ENCODE results near the gene SMCO4.
"Not testable (repeated sequence)": the region's sequence is repeated elsewhere in the genome, so short reads cannot be mapped to it uniquely, and the experiment has no call there.

The SMCO4 gene, protein sequence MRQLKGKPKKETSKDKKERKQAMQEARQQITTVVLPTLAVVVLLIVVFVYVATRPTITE

DNA sequence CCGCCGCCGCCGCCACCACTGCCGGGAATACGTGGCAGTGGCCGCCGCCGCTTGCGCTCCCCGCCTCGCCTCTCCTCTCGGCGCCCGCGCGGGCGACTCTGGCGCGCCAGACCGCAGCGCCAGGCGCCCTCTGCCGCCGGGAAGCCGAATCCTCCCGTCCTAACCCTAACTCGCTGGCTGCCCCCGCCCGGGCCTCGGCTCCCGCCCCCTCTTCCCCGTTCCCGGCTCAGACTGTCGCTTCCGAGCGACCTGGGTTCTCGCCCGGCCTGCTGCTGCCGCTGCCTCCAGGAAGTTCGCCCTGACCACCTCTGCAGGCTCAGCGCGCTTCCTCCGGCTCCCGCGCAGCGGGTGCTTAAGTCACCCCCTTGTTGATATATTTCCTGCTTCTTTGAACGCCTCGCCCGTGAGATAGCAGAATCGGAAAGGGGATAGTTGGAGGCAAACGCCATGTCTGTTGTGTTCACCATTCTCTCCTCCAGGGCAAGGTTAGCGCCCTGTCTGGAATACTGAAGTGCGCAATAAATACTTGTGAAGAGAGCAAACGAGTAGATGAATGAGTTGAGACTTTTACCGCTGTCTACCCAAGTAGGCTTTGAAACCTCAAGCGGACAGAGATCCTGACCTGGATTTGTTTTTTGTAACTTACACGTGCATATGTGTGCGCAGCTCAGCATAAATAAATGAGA, at the start of gene SMCO4:
SMCO4 (minus strand) TSS at position 100 of the 686 bp plus-strand sequence. CDS start 64,202 bp downstream, outside the sequence.
- peak; percentile 43 to 75 (median 44) for DNase-seq (ENCODE audit: low read depth in 3 of 3)

DNA sequence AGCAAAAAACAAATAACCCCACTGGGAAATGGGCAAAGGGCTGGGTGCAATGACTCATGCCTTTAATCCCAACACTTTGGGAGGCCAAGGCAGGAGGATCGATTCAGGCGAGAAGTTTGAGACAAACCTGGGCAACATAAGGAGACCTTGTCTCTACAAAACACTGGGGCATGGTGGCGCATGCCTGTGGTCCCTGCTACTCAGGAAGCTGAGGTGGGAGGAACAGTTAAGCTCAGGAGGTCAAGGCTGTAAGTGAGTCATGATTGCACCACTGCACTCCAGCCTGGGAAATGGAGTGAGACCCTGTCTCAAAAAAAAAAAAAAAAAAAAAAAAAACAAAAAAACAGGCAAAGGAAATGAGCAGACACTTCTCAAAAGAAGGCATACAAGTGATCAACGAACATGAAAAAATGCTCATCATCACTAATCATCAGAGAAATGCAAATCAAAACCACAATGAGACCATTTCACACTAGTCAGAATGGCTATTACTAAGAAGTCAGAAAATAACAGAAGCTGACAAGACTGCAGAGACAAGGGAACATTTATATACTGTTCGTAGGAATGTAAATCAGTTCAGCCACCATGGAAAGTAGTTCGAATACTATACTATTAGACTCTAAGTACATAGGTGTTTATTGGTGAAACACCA, 48.2 kb upstream of the SMCO4 start:
- no peak for DNase-seq (ENCODE audit: low read depth in 3 of 3)

DNA sequence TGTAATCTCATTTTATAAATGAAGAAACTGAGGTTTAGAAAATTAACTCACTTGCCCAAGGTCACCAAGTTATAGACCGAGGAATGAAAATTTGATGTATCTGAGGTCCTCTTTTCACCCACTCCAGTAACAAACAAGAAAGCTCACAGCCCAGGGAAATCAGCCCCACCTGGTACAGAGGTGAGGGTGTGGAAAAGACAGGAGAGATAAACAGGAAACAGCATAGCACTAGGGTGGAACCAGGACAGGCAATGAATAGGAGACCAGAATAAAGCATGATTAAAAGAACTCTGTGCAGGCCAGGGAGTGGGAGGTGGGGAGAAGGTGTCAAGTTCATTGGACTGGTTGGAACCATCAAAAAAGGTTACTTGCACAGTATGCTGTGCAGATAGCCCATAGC, 46.2 kb upstream of the SMCO4 start:
- no peak for DNase-seq (ENCODE audit: low read depth in 3 of 3)

DNA sequence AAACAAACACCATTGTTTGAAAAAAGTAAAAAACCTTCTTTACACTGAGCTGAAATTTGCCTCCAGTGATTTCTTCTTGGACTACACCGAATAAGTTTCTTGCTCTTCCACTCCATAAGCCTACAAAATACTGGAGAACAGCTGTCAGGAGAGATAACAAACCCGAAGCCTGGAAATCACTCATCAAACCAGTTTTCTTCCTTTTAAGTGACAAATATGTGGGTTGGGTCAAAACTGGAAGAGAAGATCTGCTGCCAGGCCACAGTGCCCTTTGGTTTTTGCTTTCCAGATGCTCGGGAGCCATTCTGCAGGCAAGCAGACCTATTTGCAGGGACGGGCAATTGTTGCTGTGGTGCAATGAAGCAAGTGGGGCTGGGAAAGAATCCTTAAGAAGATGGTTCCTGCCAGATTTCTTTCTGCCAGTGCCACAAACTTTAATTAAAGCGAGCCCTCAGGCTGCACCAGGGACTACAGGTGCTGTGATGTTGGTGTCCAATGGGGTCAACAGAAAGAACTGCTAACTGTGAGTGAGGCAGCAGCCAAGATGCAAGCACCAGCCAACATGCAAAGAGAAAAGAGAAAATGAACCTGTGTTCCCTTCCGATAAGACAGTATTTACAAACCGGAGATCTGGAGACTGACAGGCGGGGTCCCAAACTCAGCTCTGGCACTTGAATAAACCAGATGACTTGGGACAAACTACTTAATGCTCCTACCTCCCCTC, 44.8 kb upstream of the SMCO4 start:
- DNase-seq (ENCODE audit: low read depth in 3 of 3), result no peak

DNA sequence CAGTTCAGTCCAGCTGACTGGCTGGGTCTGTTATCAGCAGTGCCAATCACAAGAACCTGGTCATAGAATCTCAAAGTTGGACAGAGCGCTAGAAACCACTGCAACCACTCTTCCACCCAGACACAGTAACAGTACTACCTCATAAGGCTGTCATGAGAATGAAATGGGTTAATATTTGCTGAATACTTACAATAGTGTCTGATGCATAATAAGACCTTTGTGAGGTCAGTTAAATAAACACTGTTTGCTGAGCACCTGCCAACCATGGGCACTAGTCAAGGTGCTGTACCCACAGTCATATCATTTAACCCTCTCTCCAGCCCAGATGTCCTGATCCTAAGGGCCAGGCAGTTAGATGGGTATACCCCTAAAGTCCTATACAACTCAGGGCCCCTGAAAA, 44.2 kb upstream of the SMCO4 start:
- not testable (repeated sequence) for DNase-seq (ENCODE audit: low read depth in 3 of 3)

DNA sequence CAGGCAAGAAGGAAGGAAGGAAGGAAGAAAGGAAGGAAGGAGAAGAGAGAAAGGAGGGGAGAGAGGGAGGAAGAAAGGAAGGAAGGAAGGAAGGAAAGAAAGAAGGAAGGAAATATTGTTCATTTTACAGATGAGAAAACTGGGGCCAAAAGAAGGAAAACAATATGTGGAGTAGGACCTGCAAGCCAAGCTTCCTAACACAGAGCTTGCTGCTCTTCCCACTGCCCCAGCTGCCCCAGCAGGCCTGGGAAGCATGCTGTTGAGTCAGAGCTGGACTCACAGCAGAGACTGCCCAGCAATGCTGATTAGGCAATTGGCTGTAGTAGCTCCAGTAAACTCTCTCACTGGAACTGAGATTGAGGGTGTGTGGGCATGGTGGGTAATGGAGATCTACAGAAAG, 42.6 kb upstream of the SMCO4 start:
- no peak for DNase-seq (ENCODE audit: low read depth in 3 of 3)

DNA sequence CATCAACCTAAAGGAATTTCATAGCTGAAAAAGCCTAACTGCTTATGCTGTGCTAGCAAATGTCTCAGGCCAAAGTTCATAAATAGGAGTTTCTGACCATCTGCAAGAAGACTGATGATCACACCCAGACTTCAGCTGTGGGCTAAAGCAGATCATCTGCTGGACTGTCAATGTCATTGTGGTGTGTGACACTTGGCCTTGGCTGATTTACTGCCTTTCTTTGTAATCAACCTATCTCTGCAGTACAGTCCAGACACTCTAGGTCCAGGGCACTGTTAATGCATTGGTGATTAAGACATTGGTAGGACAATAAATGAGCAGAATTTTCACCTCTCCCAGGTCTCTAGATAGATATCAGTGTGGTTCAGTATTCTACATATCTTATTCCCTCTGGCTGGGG, 40.3 kb upstream of the SMCO4 start:
- DNase-seq (ENCODE audit: low read depth in 3 of 3), result no peak

DNA sequence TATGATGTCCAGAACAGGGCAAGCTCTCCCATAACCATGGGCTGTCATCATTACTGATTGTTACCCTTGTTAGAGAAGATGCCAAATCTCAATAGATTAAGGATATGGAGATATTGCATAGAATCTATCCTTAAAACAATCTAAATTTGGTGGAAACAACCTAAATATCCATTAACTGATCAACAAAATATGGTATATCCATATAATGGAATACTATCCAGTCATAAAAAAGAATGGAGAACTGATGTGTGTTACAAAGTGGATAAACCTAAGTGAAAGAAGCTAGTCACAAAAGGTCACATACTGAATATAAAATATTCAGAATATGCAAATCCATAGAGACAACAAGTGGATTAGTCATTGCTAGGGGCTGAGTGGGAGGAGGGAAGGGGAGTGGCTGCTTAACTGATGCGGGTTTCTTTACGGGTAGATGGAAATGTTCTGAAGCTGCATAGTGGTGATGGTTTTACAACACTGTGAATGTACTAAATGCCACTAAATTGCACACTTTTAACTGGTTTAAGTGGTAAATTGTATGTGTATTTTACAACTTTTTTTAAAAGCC, 36.1 kb upstream of the SMCO4 start:
- DNase-seq (ENCODE audit: low read depth in 3 of 3), result no peak

DNA sequence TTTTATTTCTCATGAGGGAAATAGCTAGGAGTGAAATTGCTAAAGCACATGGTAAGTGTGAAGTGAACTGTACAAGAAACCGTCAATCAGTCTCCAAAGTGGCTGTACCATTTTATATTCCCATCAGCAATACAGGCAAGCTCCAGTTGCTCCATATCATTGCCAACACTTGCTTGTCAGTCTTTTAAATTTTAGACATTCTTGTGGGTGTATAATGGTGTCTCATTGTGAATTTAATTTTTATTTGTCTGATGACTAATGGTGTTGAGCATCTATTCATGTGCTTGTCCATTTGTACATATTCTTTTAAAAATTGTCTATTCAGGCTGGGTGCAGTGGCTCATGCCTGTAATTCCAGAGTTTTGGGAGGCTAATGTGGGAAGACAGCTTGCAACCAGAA, 34.1 kb upstream of the SMCO4 start:
- DNase-seq (ENCODE audit: low read depth in 3 of 3), result no peak

DNA sequence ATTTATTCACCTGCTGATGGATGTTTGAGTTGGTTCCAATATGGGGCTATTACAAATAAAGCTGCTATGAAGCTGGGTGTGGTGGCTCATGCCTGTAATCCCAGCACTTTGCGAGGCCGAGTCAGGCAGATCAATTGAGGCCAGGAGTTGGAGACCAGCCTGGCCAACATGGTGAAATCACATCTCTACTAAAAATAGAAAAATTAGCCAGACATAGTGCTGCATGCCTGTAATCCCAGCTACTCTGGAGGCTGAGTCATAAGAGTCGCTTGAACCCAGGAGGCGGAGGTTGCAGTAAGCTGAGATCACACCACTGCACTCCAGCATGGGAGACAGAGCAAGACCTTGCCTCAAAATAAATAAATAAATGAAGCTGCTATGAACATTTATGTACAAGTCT, 33.7 kb upstream of the SMCO4 start:
- DNase-seq (ENCODE audit: low read depth in 3 of 3), result not testable (repeated sequence)

DNA sequence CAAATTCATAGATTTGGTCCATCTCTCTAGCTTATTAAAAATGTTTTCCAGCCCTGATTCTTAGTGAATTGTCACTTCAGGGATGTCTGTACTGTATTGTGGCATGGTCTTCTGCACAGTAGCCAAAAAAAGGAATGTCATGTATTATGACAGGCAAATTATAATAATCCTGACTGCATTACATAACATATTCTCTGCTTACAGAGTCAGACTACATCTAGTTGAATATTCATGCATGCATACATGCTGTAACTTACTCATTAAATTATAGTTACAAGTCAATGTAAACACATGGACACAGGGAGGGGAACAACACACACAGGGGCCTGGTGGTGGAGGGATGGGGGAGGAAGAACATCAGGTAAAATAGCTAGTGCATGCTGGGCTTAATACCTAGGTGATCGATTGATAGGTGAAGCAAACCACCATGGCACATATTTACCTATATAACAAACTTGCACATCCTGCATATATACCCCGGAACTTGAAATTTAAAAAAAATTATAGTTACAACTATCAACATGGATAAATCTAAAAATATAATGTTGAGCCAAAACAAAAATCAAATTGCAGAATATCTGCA, 31.5 kb upstream of the SMCO4 start:
- DNase-seq (ENCODE audit: low read depth in 3 of 3), result no peak

DNA sequence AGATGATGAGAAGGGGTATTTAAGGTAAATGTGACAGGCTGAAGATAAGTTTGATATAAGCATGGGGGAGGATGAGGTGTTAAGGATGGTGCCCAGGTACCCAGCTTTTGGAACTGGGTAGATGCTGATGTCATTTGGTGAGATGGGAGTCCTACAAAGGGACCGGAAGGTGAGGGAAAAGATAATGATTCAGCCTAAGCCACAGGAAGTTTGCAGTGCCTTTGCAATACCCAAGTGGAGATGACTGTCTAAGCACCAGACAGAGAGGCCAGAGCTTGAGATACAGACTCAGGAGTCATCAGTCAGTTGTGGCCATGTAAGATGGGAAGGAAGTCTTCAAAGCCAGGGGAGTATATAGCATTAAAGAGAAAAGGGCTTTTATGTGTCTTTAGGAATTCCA, 30.0 kb upstream of the SMCO4 start:
- DNase-seq (ENCODE audit: low read depth in 3 of 3), result no peak

DNA sequence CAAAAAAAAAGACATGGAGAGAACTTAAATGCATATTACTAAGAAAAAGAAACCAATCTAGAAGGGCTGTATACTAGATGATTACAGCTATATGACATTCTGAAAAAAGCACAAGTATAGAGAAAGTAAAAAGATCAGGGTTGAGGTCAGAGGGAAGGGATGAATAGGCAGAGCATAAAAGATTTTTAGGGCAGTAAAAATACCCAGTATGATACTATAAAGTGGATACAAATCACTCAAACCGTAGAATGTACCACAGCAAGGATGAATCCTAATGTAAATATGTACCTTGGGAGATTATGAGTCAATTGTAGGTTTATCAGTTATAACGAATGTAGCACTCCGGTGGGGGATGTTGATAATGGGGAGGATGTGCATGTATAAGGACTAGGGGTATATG, 29.4 kb upstream of the SMCO4 start:
- DNase-seq (ENCODE audit: low read depth in 3 of 3), result no peak

DNA sequence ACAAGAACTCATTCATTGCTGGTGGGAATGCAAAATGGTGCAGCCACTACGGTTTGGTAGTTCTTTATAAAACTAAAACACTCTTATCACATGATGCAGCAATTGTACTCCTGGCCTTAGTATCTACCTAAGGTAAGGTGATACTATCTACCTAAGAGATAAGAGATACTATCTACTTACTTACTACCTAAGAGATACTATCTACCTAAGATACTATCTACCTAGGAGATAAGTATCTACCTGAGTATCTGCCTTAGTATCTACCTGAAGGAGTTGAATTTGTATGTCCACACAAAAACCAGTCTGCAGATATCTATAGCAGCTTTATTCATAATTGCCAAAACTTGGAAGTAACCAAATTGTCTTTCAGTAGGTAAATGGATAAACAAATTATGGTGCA, 29.0 kb upstream of the SMCO4 start:
- DNase-seq (ENCODE audit: low read depth in 3 of 3), result no peak

DNA sequence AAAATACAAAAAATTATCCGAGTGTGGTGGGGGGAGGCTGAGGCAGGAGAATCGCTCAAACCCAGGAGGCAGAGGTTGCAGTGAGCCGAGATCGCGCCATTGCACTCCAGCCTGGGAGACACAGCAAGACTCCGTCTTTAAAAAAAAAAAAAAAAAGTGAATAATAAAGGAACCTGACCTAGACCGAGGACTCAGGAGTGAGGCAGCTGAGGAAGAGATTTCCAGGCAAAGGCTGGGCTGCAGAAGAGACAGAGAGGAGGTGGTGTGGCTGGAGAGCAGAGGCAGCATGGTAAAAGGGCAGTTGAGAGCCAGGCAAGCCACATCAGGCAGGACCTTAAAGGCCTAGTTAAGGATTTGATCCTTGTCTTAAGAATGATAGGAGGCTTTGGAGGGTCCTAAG, 28.4 kb upstream of the SMCO4 start:
- no peak for DNase-seq (ENCODE audit: low read depth in 3 of 3)

DNA sequence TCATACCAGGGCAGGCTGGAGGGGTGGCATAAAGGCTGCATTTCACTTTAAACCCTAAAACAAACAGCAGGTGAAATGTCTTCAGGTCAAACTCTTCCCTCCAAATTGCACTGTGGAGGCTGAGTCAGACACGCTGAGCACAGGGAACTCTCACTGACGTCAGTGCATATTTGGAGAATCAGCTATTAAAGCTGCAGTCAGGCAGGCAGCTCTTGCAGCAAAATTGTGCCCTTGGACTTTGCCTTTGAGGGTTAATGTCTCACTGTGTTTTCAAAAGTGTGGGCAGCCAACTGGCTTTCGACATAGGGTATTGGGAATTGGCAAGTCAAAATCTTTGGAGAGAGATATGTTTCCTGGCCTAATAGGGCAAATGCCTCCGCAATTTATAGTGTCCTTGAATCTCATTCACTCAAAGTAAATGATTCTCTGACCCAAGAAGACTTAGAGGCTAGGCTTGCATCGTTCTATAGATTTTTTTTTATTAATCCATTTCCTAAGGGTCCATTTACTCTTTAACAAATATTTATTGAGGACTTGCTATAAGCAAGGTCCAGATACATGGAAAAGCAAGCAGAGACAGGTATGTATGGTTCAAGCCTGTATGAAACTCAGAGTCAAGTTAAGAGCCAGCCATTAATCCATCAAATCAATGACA, 27.7 kb upstream of the SMCO4 start:
- no peak for DNase-seq (ENCODE audit: low read depth in 3 of 3)

DNA sequence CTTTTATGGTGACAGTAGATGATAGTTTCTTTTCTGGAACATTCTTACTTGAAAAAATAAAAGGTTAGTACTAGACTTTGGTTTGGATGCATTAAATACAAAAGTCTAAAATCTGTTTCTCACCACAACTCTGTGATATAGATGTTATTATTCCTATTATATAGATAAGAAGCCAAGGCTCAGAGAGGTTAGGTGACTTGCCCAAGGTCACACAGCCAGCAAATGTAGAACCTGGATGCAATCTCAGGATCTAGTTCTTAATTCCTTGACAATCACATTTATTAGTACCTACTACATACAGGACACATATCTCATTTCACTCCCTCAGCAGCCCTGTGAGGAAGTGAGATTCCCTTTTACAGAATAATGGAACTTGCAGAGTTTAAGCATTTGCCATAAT, 26.3 kb upstream of the SMCO4 start:
- DNase-seq (ENCODE audit: low read depth in 3 of 3), result no peak

DNA sequence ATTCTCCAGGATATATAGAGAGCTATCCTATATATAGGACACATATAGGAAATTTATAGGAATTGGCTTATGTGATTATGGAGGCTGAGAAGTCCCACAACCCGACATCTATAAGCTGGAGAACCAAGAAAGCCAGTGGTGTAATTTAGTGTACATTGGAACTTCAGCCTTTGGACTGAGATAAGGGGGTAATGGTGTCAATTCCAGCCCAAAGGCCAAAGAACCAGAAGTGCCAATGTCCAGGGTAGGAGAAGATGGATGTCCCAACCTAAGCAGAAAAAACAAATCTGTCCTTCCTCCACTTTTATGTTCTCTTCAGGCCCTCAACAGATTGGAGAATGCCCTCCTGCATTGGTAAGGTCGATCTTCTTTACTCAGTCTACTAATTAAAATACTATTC, 25.5 kb upstream of the SMCO4 start:
- DNase-seq (ENCODE audit: low read depth in 3 of 3), result no peak

DNA sequence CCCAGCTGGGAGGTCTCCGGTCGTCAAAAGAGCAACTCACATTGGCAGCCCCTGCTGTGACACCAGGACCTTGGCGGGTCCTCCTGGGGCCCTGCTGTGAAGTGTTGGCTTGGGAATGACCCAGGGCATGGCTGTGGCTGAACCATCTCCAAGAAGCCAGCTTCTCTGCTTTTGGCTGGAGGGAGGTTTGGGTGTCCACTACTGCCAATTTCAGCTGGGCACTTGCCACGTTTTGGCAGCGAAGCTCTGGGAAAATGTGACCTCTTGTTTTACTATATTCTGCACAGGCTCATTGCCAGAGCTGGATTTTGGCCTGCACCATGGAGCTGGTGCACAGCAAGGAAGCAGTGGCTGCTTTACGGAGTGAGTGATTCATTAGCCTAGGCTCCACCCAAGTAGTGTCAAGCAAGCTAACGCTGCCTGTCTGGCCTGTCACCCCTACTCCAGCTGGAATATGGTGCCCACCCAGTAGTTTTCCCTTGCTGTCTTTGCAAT, 24.3 kb upstream of the SMCO4 start:
- no peak for DNase-seq (ENCODE audit: low read depth in 3 of 3)

DNA sequence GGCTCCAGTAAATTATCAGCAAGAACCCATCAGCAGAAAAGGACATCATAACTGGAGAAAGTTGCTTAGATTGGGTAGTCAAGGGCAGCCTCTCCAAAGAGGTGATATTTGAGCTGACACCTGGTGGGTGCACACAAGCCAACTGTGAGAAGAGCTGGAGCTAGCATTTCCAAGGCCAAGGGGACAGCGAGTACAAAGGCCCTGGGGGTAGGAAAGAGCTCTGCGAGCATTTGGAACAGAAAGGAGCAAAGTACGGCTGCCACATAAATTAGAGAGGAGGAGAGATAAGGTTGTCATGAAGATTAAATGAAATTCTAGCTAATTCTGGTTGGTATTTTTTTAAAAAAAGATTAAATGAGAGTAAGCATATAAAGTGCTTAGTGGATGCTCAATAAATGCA, 21.7 kb upstream of the SMCO4 start:
- no peak for DNase-seq (ENCODE audit: low read depth in 3 of 3)

DNA sequence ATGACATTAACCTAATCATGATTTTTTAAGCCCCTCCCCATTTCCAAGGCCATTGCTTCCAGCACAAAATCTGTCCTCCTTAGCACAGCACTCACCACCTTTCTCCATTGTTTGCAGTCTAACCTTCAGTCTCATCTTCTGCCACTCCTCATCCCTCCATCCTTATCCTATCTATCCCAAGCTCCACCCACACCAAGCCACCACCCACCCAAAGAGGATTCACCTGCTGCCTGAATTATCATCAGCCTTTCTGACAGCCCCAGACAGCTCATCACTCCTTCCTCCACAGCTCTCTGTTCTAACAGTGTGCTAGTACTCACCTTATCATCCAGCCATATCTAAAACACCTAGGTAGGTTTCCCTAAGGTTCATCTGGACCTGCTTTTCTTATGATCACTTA, 20.7 kb upstream of the SMCO4 start:
- DNase-seq (ENCODE audit: low read depth in 3 of 3), result no peak
